ENCODE results near the gene OR52B2.

The OR52B2 gene

DNA sequence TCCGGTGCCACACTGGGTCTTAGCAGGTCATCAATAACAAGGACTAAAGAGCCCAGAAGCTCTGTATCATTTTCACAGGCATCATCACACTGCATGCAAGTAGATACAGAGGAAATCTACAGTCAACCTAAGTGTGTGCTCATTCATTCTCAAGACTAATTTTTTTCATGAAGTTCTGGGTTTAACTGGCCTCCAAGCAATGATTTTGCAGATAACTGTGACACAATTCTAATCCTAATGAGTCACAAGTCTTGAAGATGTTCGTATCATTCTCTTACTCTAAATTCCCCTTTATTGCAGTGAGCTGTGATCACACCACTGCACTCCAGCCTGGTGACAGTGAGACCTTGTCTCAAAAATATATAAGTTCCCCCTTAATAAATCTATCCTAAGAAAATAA is 31.4 kb upstream of the OR52B2 start:
- POLR2A ChIA-PET, result no interaction called here
- TF ChIP-seq, protein P1, sequence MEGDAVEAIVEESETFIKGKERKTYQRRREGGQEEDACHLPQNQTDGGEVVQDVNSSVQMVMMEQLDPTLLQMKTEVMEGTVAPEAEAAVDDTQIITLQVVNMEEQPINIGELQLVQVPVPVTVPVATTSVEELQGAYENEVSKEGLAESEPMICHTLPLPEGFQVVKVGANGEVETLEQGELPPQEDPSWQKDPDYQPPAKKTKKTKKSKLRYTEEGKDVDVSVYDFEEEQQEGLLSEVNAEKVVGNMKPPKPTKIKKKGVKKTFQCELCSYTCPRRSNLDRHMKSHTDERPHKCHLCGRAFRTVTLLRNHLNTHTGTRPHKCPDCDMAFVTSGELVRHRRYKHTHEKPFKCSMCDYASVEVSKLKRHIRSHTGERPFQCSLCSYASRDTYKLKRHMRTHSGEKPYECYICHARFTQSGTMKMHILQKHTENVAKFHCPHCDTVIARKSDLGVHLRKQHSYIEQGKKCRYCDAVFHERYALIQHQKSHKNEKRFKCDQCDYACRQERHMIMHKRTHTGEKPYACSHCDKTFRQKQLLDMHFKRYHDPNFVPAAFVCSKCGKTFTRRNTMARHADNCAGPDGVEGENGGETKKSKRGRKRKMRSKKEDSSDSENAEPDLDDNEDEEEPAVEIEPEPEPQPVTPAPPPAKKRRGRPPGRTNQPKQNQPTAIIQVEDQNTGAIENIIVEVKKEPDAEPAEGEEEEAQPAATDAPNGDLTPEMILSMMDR (IDR thresholded peaks at IDR 0.05; ENCODE audit: control extremely low read depth, extremely low read depth, low read depth, missing control alignments), result no peak
- no peak for DNase-seq (ENCODE audit: extremely low spot score)
- CTCF ChIA-PET, result interaction anchor here (0.7 to 1.2 kb wide), 2 partner anchors 9 to 11 kb away, joined by 3 read pairs; no protein-coding TSS in a partner anchor

DNA sequence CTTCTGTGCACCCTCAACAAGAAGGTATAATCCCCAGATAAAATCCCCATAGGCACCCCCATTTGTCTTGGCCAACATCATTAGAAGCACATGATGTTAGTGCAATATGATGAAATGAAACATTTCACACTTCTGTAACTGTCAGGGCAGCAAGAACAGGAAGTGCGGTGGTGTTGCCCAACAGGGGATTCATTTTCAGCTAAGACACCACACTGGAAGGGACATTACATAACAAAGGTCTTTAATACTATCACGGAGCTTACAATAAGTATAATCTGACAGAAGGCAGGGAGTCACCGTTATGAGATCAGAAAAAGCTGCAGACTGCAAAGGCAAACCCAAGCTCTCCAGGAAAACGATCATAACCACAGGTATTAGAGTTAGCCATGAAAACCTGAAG is 30.8 kb upstream of the OR52B2 start:
- DNase-seq (ENCODE audit: extremely low spot score), result no peak
- TF ChIP-seq, protein P1 (IDR thresholded peaks at IDR 0.05; ENCODE audit: control extremely low read depth, extremely low read depth, low read depth, missing control alignments), result no peak
- ChIA-PET POLR2A (no interaction called here), CTCF (interaction anchor here (0.7 to 1.2 kb wide), 2 partner anchors 9 to 11 kb away, joined by 3 read pairs; no protein-coding TSS in a partner anchor)

DNA sequence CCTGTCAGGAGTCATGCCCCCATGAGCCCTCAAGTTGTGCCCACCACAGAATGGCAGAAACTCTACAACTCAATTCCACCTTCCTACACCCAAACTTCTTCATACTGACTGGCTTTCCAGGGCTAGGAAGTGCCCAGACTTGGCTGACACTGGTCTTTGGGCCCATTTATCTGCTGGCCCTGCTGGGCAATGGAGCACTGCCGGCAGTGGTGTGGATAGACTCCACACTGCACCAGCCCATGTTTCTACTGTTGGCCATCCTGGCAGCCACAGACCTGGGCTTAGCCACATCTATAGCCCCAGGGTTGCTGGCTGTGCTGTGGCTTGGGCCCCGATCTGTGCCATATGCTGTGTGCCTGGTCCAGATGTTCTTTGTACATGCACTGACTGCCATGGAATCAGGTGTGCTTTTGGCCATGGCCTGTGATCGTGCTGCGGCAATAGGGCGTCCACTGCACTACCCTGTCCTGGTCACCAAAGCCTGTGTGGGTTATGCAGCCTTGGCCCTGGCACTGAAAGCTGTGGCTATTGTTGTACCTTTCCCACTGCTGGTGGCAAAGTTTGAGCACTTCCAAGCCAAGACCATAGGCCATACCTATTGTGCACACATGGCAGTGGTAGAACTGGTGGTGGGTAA is 29.2 kb upstream of the OR52B2 start, which contains the start of gene OR52W1:
TSS of gene OR52W1 (plus strand) at position 51 of the 637 bp plus-strand sequence. CDS start at position 51, 0 bp downstream.
- TF ChIP-seq, protein P1 (IDR thresholded peaks at IDR 0.05; ENCODE audit: control extremely low read depth, extremely low read depth, low read depth, missing control alignments), result no peak
- CTCF ChIA-PET, result no interaction called here
- POLR2A ChIA-PET, result no interaction called here
- DNase-seq (ENCODE audit: extremely low spot score), result no peak

DNA sequence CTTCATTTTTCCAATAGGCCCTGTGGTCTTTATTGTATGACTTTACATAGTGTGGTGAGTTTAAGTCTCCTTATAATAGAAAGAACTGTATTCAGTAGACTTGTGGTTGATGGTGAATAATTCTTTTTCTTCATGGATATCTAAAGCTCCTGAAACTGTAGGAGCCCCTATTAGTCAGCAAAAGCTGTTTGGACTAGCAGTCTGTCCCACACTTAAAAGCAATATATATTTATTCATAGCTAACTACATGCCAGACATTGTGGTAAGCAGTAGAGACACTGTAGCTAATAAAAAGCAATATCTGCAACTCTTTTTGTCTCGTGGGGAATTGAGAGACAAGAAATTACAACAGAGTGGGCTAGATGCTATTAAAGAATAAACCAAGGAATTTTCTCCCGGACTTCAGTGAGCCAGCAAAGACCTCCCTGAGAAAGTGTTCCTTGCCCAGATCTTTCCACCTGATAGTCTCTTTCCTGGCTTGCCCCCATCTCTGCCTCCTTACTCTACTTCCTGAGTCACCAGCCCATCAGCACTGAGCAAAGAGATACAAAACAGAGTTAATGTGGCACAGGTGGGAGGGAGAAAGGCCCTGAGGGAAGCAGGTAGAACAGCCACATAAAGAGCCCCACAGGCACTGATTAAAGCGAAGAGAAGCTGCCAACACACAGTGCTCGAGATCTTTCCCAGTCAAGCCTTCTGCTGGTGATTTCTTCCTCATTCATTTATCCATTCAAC is 27.5 kb upstream of the OR52B2 start:
- DNase-seq (ENCODE audit: extremely low spot score), result no peak
- ChIA-PET CTCF (interaction anchor here (1.3 to 2.1 kb wide), 5 partner anchors 10 to 60 kb away, joined by 3 to 7 read pairs (median 4); no protein-coding TSS in a partner anchor), POLR2A (no interaction called here)
- TF ChIP-seq, protein P1 (IDR thresholded peaks at IDR 0.05; ENCODE audit: control extremely low read depth, extremely low read depth, low read depth, missing control alignments), result no peak

DNA sequence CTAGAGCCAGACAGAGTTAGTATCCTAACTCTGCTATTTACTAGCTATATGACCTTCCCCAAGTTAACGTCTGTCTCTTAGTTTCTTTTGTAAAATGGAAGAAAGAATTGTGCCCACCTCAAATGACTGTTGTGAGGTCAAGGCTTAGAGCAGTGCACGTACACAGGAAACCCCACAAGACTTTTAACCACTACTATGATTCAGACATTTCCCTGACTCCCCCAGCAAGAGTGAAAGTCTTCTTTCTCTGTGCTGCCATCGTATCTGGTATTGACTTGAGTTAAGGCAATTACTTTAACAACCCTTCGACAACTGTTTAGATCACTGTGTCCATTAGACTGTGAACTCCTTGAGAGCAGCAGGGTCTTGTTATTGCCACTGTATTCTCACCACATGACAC is 26.3 kb upstream of the OR52B2 start:
- POLR2A ChIA-PET, result no interaction called here
- CTCF ChIA-PET, result interaction anchor here (1.3 to 2.1 kb wide), 2 partner anchors 19 to 61 kb away, joined by 3 to 7 read pairs; no protein-coding TSS in a partner anchor
- TF ChIP-seq, protein P1 (IDR thresholded peaks at IDR 0.05; ENCODE audit: control extremely low read depth, extremely low read depth, low read depth, missing control alignments), result no peak
- DNase-seq (ENCODE audit: extremely low spot score), result no peak

DNA sequence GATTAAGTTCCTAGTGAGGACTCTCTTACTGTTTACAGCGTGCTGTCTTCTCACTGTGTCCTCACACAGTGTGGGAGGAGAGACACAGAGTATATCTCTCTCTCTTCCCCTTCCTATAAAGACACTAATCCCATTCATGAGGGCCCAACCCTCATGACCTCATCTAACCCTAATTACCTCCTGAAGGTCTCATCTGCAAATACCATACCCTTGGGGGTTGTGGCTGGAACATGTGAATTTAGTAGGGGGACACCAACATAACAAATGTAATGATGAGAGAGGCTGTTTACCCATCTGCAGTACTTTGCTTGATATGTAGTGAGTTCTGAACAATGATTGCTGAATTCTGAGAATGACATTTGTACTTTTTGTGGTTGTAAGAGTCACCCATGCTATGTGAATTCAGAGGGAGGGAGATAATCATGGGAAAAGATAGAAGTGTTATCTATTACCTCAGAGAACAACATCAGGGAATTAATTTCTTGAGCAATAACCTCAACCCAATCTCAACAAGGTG is 24.0 kb upstream of the OR52B2 start:
- TF ChIP-seq, protein P1 (IDR thresholded peaks at IDR 0.05; ENCODE audit: control extremely low read depth, extremely low read depth, low read depth, missing control alignments), result no peak
- DNase-seq (ENCODE audit: extremely low spot score), result no peak
- ChIA-PET POLR2A (no interaction called here), CTCF (no interaction called here)
